WTC11 (cell line): ENCODE measurements around the gene ACTN2. TPM values are rescaled to one million over a fixed set of nuclear protein-coding genes. Genes with fewer than 3 reads are reported as not detected.

ENCODE experiments used
- ATAC-seq: fragments of 200-7000 bp; cut with Tn5 transposase; 2 replicates; pipeline ENCODE4 v1.10.0; 2021; ENCODE audit warnings: mild to moderate bottlenecking, moderate library complexity
- Bru-seq: library from RNA; stranded (reverse); fragments of 400-500 nt; gene quantifications from one replicate; lab custom pipeline; 2021; lab: Mats Ljungman, UMichigan
- CTCF ChIA-PET: fragments of 300-600 bp; sonication (Branson Sonifier 250); formaldehyde crosslinking; loops from one replicate; lab custom pipeline; 2021; ENCODE audit warnings: antibody characterized with exemption; lab: Charles Lee
- POLR2A ChIA-PET: fragments of 350-600 bp; sonication (Branson Sonifier 250); formaldehyde crosslinking; loops from one replicate; lab custom pipeline; 2021; ENCODE audit warnings: antibody characterized with exemption; lab: Charles Lee
- DNase-seq: peaks from one replicate; pipeline ENCODE4 v3.0.0; 2021; ENCODE audit warnings: low spot score
- H3K27ac Mint-ChIP-seq: 2 replicates; pipeline ENCODE4 v1.8.0; 2021; ENCODE audit warnings: mixed read lengths
- H3K27me3 Mint-ChIP-seq: 2 replicates; pipeline ENCODE4 v1.8.0; 2021; ENCODE audit warnings: low read depth, mild to moderate bottlenecking, moderate library complexity, mixed read lengths
- H3K36me3 Mint-ChIP-seq: 2 replicates; pipeline ENCODE4 v1.8.0; 2021; ENCODE audit warnings: mixed read lengths
- H3K4me1 Mint-ChIP-seq: 2 replicates; pipeline ENCODE4 v1.8.0; 2022; ENCODE audit warnings: mixed read lengths
- H3K4me3 Mint-ChIP-seq: 2 replicates; pipeline ENCODE4 v1.8.0; 2021; ENCODE audit warnings: mild to moderate bottlenecking, moderate library complexity, mixed read lengths
- H3K9me3 Mint-ChIP-seq: 2 replicates; pipeline ENCODE4 v1.8.0; 2021; ENCODE audit warnings: mixed read lengths
- CBFB ChIP-seq: sonication (generic); formaldehyde crosslinking; IDR thresholded peaks from 2 replicates; pipeline ENCODE4 v1.8.1; 2022; ENCODE audit warnings: mild to moderate bottlenecking, low read depth, missing genetic modification reagents
- CREB1 ChIP-seq: sonication (generic); formaldehyde crosslinking; IDR thresholded peaks from 2 replicates; pipeline ENCODE4 v1.8.0; 2023; ENCODE audit warnings: mild to moderate bottlenecking, missing genetic modification reagents
- CREM ChIP-seq: sonication (generic); formaldehyde crosslinking; IDR thresholded peaks from 2 replicates; pipeline ENCODE4 v1.8.1; 2022; ENCODE audit warnings: mild to moderate bottlenecking, missing genetic modification reagents, moderate library complexity
- CTCF ChIP-seq: fragments of 200-600 bp; IDR thresholded peaks from 2 replicates; pipeline ENCODE4 v1.8.0; 2022; ENCODE audit warnings: antibody characterized with exemption
- EMX1 ChIP-seq: fragments of 250-450 bp; sonication (Bioruptor Pico); IDR thresholded peaks from 2 replicates; pipeline ENCODE4 v1.8.0; 2021; ENCODE audit warnings: mild to moderate bottlenecking
- ERG ChIP-seq: fragments of 250-450 bp; sonication (Bioruptor Pico); IDR thresholded peaks from 2 replicates; pipeline ENCODE4 v1.8.0; 2021; ENCODE audit warnings: mild to moderate bottlenecking
- GABPB1 ChIP-seq: sonication (generic); formaldehyde crosslinking; IDR thresholded peaks from 2 replicates; pipeline ENCODE4 v1.8.1; 2023; ENCODE audit warnings: mild to moderate bottlenecking, missing genetic modification reagents
- GRHL2 ChIP-seq: fragments of 250-450 bp; sonication (Bioruptor Pico); IDR thresholded peaks from 2 replicates; pipeline ENCODE4 v1.8.0; 2022; ENCODE audit warnings: mild to moderate bottlenecking, moderate library complexity; ENCODE audit not compliant: insufficient replicate concordance, severe bottlenecking
- HMGA2 ChIP-seq: fragments of 250-450 bp; sonication (Bioruptor Pico); IDR thresholded peaks from 2 replicates; pipeline ENCODE4 v1.4.0; 2021; ENCODE audit warnings: mild to moderate bottlenecking, moderate library complexity
- IRF2 ChIP-seq: sonication (generic); formaldehyde crosslinking; IDR thresholded peaks from 2 replicates; pipeline ENCODE4 v1.8.0; 2022; ENCODE audit warnings: low read depth, missing genetic modification reagents, borderline replicate concordance
- JAZF1 ChIP-seq: fragments of 250-450 bp; sonication (Bioruptor Pico); IDR thresholded peaks from 2 replicates; pipeline ENCODE4 v1.9.0; 2021; ENCODE audit warnings: moderate library complexity, mild to moderate bottlenecking, inconsistent platforms
- NFE2L1 ChIP-seq: sonication (generic); formaldehyde crosslinking; IDR thresholded peaks from 2 replicates; pipeline ENCODE4 v1.8.1; 2023; ENCODE audit warnings: missing genetic modification reagents
- NR2C2 ChIP-seq: sonication (generic); formaldehyde crosslinking; IDR thresholded peaks from 2 replicates; pipeline ENCODE4 v1.8.0; 2022; ENCODE audit warnings: mild to moderate bottlenecking, missing genetic modification reagents
- OVOL2 ChIP-seq: fragments of 250-450 bp; sonication (Bioruptor Pico); IDR thresholded peaks from 2 replicates; pipeline ENCODE4 v1.9.0; 2021; ENCODE audit warnings: mild to moderate bottlenecking, borderline replicate concordance
- PREB ChIP-seq: sonication (generic); formaldehyde crosslinking; IDR thresholded peaks from 2 replicates; pipeline ENCODE4 v1.8.1; 2022; ENCODE audit warnings: mild to moderate bottlenecking, missing genetic modification reagents, moderate library complexity, borderline replicate concordance
- PRRX2 ChIP-seq: fragments of 250-450 bp; sonication (Bioruptor Pico); IDR thresholded peaks from 2 replicates; pipeline ENCODE4 v1.8.0; 2021; ENCODE audit warnings: mild to moderate bottlenecking
- SMAD4 ChIP-seq: sonication (generic); formaldehyde crosslinking; IDR thresholded peaks from 2 replicates; pipeline ENCODE4 v1.8.0; 2022; ENCODE audit warnings: mild to moderate bottlenecking, missing genetic modification reagents
- STAT6 ChIP-seq: sonication (generic); formaldehyde crosslinking; conservative IDR thresholded peaks from 2 replicates; pipeline ENCODE4 v1.8.1; 2023; ENCODE audit warnings: mild to moderate bottlenecking, low read depth, missing genetic modification reagents, moderate library complexity
- TEAD1 ChIP-seq: sonication (generic); formaldehyde crosslinking; IDR thresholded peaks from 2 replicates; pipeline ENCODE4 v1.8.0; 2022; ENCODE audit warnings: mild to moderate bottlenecking, missing genetic modification reagents
- TP53 ChIP-seq: sonication (generic); formaldehyde crosslinking; IDR thresholded peaks from 2 replicates; pipeline ENCODE4 v1.8.1; 2023; ENCODE audit warnings: mild to moderate bottlenecking, missing genetic modification reagents
- ZNF121 ChIP-seq: sonication (generic); formaldehyde crosslinking; IDR thresholded peaks from 2 replicates; pipeline ENCODE4 v1.8.0; 2023; ENCODE audit warnings: missing genetic modification reagents
- ZNF232 ChIP-seq: sonication (generic); formaldehyde crosslinking; IDR thresholded peaks from 2 replicates; pipeline ENCODE4 v1.8.0; 2022; ENCODE audit warnings: mild to moderate bottlenecking, missing genetic modification reagents
- ZNF263 ChIP-seq: sonication (generic); formaldehyde crosslinking; IDR thresholded peaks from 2 replicates; pipeline ENCODE4 v1.8.1; 2022; ENCODE audit warnings: low read depth, mild to moderate bottlenecking, moderate library complexity, missing genetic modification reagents
- ZNF416 ChIP-seq: fragments of 250-450 bp; sonication (Bioruptor Pico); IDR thresholded peaks from 2 replicates; pipeline ENCODE4 v1.9.0; 2021; ENCODE audit warnings: mild to moderate bottlenecking, inconsistent platforms
- ZNF423 ChIP-seq: fragments of 250-450 bp; sonication (Bioruptor Pico); IDR thresholded peaks from 2 replicates; pipeline ENCODE4 v2.1.2; 2022; ENCODE audit warnings: mild to moderate bottlenecking, moderate library complexity
- long read RNA-seq, 3 experiments: library from RNA in 1 of 3; library from capped mRNA in 1 of 3; library from polyadenylated mRNA in 1 of 3; unstranded in 2 of 3; stranded (forward) in 1 of 3; transcript quantifications; one replicate each; pipeline ENCODE4 v2.0.0, GENCODE V29; 2021
- total RNA-seq: library from RNA; stranded (reverse); gene quantifications from 3 replicates; pipeline ENCODE4 v1.2.3, GENCODE V29; 2021
- TF ChIP-seq, protein P1 (sequence below): sonication (generic); formaldehyde crosslinking; IDR thresholded peaks from 2 replicates; pipeline ENCODE4 v1.8.1; 2022; ENCODE audit warnings: mild to moderate bottlenecking, moderate library complexity, missing genetic modification reagents
- TF ChIP-seq, protein P2 (sequence below): sonication (generic); formaldehyde crosslinking; IDR thresholded peaks from 2 replicates; pipeline ENCODE4 v1.8.1; 2023; ENCODE audit warnings: mild to moderate bottlenecking, missing genetic modification reagents, moderate library complexity

The ACTN2 gene
- total RNA-seq, result 2.0 to 3.5 TPM (median 2.6 TPM) in 3 replicates
- Bru-seq, nascent RNA, result percentile 54 among the genes with signal in this experiment
- long read RNA-seq, experiment 1, partial matches to known transcripts, result 0 of 7 reads
- long read RNA-seq, experiment 1, other reads (novel, unspliced or antisense), result 7 of 7 reads
- long read RNA-seq, experiment 2, partial matches to known transcripts, result 1 of 1 reads
- long read RNA-seq, experiment 2, other reads (novel, unspliced or antisense), result 0 of 1 reads
- long read RNA-seq, experiment 3, result 0 reads

- H3K27me3 Mint-ChIP-seq, result peaks cover 52% of the 10 kb centered on the region
- H3K9me3 Mint-ChIP-seq, result peaks cover 9% of the 10 kb centered on the region
- H3K4me3 Mint-ChIP-seq, result peak within 1 kb of the TSS; percentile 62
- CTCF ChIA-PET, result interaction anchor here (0.5 to 1.0 kb wide), 2 partner anchors 73 to 77 kb away, joined by 3 to 6 read pairs; no protein-coding TSS in a partner anchor
- DNase-seq (peak; percentile 68), ATAC-seq (peak; percentile 89)
- POLR2A ChIA-PET, result no interaction called here
- H3K36me3 Mint-ChIP-seq, result peaks cover 3% of the 10 kb centered on the region; the same call in 1 of the 2 replicates
- no peak within 1 kb of the TSS for H3K27ac Mint-ChIP-seq
- peaks cover 14% of the 10 kb centered on the region for H3K4me1 Mint-ChIP-seq
- TF ChIP-seq CTCF (no peak), NR2C2 (no peak), ZNF263 (CRISPR knock-in tag) (no peak), EMX1 (CRISPR knock-in tag) (no peak), STAT6 (CRISPR knock-in tag) (no peak), JAZF1 (CRISPR knock-in tag) (no peak), PRRX2 (CRISPR knock-in tag) (no peak), CBFB (CRISPR knock-in tag) (no peak), IRF2 (CRISPR knock-in tag) (no peak), SMAD4 (CRISPR knock-in tag) (no peak), CREB1 (CRISPR knock-in tag) (no peak), ZNF232 (CRISPR knock-in tag) (peak; percentile 85), CREM (no peak), GRHL2 (CRISPR knock-in tag) (no peak), TEAD1 (no peak), HMGA2 (CRISPR knock-in tag) (no peak), OVOL2 (no peak), ZNF121 (CRISPR knock-in tag) (no peak), ZNF416 (CRISPR knock-in tag) (no peak), ERG (CRISPR knock-in tag) (no peak), TP53 (CRISPR knock-in tag) (peak; percentile 92; the same call in 1 of the 2 replicates), PREB (CRISPR knock-in tag) (no peak), NFE2L1 (no peak; the same call in 1 of the 2 replicates), ZNF423 (CRISPR knock-in tag) (no peak), GABPB1 (CRISPR knock-in tag) (no peak)
- TF ChIP-seq, protein P1, sequence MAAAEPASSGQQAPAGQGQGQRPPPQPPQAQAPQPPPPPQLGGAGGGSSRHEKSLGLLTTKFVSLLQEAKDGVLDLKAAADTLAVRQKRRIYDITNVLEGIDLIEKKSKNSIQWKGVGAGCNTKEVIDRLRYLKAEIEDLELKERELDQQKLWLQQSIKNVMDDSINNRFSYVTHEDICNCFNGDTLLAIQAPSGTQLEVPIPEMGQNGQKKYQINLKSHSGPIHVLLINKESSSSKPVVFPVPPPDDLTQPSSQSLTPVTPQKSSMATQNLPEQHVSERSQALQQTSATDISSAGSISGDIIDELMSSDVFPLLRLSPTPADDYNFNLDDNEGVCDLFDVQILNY (CRISPR knock-in tag), result no peak
- TF ChIP-seq, protein P2, sequence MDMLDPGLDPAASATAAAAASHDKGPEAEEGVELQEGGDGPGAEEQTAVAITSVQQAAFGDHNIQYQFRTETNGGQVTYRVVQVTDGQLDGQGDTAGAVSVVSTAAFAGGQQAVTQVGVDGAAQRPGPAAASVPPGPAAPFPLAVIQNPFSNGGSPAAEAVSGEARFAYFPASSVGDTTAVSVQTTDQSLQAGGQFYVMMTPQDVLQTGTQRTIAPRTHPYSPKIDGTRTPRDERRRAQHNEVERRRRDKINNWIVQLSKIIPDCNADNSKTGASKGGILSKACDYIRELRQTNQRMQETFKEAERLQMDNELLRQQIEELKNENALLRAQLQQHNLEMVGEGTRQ (CRISPR knock-in tag), result peak; percentile 90
Observed at GRCh38 chr1:236685917-236686814, at the start of gene ACTN2. ACTN2 (plus strand) TSS chr1:236686499; CDS start chr1:236686674, 175 bp downstream.
